GM12873 (cell line): ENCODE results near the gene CCDC134.

Source experiments
- CTCF ChIP-seq: IDR thresholded peaks from 2 replicates; pipeline ENCODE4 v1.5.1; 2012; ENCODE audit warnings: low read depth, mild to moderate bottlenecking, moderate library complexity, low read length, control low read depth; ENCODE audit not compliant: insufficient read depth; ENCODE audit errors: missing control alignments

Gene CCDC134

GRCh38 chr22:41818596-41818995 lies 18.1 kb downstream of the CCDC134 start:
- TF ChIP-seq CTCF: no peak

- TF ChIP-seq CTCF: no peak
Observed at GRCh38 chr22:41819257-41819656, 18.8 kb downstream of the CCDC134 start.

GRCh38 chr22:41820447-41820846 lies 20.0 kb downstream of the CCDC134 start:
- TF ChIP-seq CTCF: no peak

GRCh38 chr22:41821471-41822316 lies 21.2 kb downstream of the CCDC134 start:
- TF ChIP-seq CTCF: no peak

- peak; percentile 47 for TF ChIP-seq CTCF
Observed at GRCh38 chr22:41822317-41823057, 22.0 kb downstream of the CCDC134 start.

- TF ChIP-seq CTCF: no peak
Observed at GRCh38 chr22:41823797-41824196, 23.3 kb downstream of the CCDC134 start.

- TF ChIP-seq CTCF: no peak
Observed at GRCh38 chr22:41825376-41825775, 24.9 kb downstream of the CCDC134 start.
